GM12873 (cell line): Measurements from ENCODE around the gene NKX1-1.

ENCODE experiments used
- TF ChIP-seq, protein P1 (sequence below): IDR thresholded peaks from 2 replicates; pipeline ENCODE4 v1.5.1; 2012; ENCODE audit warnings: low read depth, mild to moderate bottlenecking, moderate library complexity, low read length, control low read depth; ENCODE audit not compliant: insufficient read depth; ENCODE audit errors: missing control alignments

Gene NKX1-1

GRCh38 chr4:1404573-1405253, 1.5 kb downstream of the NKX1-1 start:
- TF ChIP-seq, protein P1, sequence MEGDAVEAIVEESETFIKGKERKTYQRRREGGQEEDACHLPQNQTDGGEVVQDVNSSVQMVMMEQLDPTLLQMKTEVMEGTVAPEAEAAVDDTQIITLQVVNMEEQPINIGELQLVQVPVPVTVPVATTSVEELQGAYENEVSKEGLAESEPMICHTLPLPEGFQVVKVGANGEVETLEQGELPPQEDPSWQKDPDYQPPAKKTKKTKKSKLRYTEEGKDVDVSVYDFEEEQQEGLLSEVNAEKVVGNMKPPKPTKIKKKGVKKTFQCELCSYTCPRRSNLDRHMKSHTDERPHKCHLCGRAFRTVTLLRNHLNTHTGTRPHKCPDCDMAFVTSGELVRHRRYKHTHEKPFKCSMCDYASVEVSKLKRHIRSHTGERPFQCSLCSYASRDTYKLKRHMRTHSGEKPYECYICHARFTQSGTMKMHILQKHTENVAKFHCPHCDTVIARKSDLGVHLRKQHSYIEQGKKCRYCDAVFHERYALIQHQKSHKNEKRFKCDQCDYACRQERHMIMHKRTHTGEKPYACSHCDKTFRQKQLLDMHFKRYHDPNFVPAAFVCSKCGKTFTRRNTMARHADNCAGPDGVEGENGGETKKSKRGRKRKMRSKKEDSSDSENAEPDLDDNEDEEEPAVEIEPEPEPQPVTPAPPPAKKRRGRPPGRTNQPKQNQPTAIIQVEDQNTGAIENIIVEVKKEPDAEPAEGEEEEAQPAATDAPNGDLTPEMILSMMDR: no peak

GRCh38 chr4:1403591-1404572, 2.4 kb downstream of the NKX1-1 start:
- TF ChIP-seq, protein P1: no peak

DNA sequence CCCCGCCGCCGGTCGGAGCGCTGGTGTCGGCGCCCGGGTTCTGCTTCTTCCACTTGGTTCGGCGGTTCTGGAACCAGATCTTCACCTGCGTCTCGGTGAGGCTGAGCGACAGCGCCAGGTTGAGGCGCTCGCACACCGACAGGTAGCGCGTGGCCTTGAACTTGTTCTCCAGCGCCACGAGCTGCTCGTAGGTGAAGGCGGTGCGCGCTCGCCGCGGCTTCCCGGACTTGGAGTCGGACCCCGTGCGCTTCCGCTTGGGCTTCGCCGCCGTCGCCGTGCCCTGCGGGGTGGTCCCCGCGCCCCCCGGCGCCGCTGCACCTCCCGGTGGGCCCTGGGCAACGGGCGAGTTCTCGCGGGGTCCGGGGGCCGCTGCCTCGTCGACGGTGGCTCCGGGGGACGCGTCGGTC, 3.1 kb downstream of the NKX1-1 start:
- TF ChIP-seq, protein P1: no peak

- TF ChIP-seq, protein P1: no peak
These were observed 3.6 kb downstream of the NKX1-1 start for GRCh38 chr4:1402516-1403091.

GRCh38 chr4:1402021-1402515, 4.2 kb downstream of the NKX1-1 start:
- TF ChIP-seq, protein P1: no peak

- TF ChIP-seq, protein P1: no peak
These were observed 4.7 kb downstream of the NKX1-1 start for GRCh38 chr4:1401409-1402020.
